ENCODE measurements around the gene SELE. TPM values are rescaled to one million over a fixed set of nuclear protein-coding genes. Genes with fewer than 3 reads are reported as not detected.

Gene SELE
- total and polyA plus RNA-seq, 2 of the 8 experiments (the other 6 are each of a cell fraction or from before 2014, with no cell fraction given) = not detected

DNA sequence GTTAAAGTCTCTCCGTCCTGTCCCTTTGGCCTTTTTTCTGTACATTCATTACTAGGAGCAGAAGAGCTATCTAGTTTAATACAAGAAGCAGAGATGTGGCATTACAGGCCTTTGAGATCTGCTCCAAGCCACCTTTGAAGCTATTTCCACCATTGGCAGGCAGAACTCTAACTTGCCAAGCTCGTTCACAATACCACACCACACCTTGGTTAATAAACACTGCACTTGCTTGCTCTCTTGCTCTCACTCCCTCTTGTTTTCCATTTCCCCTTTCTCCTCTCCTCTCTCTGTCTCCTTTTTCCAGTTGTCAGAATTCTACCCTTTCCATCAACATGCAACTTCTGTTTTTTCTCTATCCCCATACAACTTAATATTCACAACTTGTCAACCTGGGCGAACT is 7.0 kb downstream of the SELE start (continued):
- TF ChIP-seq CHD1 (IDR thresholded peaks at IDR 0.05; ENCODE audit: low read depth, low read length) (no peak), YY1 (IDR thresholded peaks at IDR 0.05; ENCODE audit: low read depth, low read length) (no peak), CREB1 (IDR thresholded peaks at IDR 0.05) (no peak), RBBP5 (IDR thresholded peaks at IDR 0.05; ENCODE audit: borderline replicate concordance, low read depth, low read length) (no peak), TEAD4 (IDR thresholded peaks at IDR 0.05; ENCODE audit: low read depth, low read length) (no peak)
